Measurements from ENCODE around the gene ZFYVE28.

Gene ZFYVE28

DNA sequence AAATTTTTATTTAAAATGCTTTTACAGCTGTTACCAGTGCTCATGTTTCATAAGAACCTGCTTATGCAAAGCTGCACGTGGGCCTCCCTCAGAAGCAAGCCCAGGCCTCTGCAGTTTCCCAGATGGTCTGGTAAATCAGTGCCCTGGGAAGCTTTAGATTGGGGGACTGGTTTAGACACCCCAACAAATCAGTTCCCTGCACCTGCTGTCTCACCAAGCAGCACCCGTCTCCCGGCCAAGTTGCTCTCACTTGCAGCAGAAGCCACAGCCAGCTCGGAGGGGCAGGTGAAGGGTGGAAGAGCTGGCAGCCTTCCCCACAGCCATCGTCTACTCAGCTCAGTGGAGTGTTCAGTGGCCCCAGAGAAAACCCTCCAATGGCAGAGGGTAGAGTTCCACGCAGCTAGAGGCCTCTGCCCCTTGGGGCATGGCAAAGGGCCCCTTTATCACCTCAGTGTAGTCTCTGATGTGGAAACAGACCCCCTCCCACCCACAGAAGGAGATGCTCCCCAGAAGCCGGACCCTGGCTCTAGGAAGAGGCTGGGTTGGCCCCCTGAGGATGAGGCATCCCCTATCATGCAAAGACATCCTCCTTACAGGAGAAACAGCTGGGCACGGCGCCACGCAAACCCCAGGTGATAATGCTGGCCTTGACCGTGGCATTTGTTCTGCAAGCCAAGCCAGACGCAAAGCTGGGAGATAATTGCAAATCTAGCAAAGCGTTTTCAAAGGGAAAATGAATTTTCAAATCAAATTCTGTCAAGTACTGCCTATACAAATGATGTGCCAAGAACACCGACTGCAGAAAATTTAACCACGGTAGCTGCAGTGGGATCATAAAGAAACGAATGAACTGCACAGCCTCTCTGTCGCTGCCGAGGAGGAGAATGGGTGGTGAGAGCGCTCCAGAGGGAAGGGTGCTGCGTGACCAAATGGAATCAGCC, 51.9 kb downstream of the ZFYVE28 start:
- no peak for DNase-seq

DNA sequence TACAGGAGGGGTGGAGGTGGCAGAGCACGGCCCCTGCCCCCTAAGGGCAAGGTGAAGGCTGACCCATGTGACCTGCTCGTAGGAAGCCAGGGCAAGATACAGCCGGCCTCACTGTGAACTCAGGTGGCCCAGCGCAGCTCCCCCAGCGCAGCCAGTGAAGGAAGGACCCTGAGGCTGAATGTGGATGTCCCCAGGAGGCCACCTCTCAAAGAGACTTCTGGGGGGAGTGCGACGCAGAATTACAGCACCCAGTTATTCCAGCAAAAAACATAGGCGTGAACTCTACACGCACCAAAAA, 52.6 kb downstream of the ZFYVE28 start:
- no peak for DNase-seq

DNA sequence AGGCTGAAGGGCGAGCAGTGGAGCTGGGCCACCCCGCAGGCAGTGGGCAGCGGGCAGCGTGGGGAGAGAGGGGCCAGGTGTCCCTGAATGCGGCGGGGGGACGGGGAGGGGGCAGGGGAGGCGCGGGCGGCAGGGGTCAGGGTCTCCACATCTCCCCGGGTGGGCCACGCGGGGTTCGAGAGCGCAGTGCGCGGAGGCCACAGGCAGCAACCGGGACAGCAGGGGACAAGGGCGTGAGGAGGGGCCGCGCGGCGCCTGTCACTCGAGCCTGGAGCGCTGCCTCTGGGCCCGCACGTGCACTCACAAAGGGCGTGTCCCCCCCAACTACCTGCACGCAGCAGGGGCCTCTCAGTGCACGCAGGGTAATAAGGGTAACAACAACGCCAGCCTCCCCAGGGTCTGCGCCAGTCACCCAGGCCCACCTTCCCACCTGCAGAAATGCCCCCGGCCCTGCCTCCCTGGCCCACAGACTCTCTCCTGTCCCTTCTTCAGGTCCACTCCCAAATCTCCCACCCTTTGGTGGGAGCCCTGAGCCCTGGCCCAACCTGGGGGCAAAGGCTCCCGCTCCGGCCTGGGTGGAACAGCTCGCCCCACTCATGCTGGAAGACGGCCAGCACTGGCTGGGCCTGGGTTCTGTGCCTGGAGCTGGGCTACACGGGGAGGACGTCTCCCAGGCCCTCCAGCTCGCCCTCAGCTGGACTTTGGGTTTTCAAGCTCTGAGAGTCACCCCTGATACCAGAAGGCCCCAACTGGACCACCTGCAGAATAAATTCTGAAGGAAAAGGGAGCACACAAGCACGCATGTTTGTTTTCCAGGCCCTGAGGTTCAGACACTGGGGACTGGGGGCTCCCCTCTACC, 53.2 kb downstream of the ZFYVE28 start:
- DNase-seq: no peak

DNA sequence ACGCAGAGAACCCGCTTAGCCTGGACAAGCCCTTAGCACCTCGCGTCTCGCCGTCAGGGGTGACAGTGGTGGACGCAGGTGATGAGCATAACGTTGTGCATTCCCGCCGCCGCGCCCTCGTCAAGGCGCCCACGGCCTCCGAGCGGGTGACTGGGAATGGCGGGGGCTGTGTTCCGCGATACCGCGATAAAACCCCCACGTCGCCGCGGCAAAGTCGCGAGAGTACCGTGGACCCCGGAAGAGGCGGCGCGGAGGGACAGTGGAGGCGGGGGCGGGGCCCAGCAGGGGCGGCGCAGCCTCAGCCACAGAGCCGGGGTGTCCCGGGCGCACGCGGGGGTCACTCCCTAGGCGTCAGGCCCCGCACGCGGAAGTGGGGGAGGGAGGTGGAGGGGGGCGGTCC, 53.8 kb downstream of the ZFYVE28 start:
- DNase-seq: peak; percentile 54 to 61

DNA sequence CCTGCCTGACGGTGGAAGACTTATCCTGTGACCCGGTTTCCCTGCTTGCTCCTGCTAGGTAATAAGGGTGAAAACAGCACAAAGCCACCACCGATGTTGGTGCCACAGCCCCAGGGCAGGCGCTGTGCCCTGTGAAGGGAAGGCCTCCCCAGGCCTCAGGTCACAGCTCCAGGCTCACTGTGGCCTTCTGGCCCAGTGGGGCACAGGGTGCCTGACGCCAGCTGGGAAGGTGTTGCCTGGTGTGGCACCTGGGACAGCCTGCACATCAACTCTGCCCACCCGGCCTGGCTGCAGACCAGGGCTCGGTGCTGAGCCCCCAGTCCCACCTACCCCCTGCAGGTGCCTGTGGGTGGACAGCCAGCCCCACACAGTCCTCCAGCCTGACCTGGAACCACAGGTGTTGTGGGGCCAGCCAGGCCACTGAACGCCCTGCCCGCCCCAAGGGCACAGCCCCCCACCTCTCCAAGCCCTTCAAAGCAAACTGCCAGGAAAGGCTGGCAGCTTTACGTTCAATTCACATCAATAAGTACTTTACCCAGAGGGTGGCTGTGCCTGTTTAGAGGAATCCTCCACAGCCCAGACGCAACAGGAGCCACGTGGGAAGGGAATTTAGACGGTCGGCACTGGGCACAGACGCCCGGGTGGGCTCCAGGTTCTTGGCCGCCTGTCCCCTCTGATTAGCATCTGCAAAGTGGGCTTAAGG, 54.3 kb downstream of the ZFYVE28 start:
- DNase-seq: no peak

DNA sequence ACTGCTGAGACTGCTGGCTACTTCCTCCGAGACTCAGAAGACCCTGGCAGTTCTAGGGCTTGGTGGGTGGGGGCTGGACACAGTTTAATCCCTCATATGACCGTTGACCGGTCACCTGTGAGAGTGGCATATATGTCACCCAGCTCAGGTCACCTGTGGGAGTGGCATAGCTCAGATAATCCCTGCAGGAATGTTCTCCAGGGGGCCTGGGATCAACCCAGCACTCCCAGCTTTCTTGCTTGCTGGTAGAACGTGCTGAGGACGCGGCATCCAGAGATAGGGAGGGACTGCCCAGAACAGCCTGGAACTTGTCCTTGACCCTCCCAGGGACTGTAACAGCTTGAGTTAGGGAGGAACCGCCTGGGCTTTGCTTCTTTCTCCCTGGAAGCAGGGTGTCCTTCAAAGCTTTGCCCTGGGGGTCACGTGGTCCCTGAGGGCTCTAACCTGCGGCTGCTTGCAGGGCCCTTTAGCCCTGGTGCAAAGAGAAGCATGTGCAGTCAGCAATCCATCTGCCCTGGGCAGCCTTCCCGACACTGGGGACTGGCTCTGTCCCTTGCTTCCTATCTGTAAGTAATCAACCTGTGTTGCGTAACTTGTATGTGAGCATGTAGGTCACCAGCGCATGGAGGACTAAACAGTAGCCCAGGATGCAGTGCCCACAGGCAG, 55.3 kb downstream of the ZFYVE28 start:
- DNase-seq: no peak

DNA sequence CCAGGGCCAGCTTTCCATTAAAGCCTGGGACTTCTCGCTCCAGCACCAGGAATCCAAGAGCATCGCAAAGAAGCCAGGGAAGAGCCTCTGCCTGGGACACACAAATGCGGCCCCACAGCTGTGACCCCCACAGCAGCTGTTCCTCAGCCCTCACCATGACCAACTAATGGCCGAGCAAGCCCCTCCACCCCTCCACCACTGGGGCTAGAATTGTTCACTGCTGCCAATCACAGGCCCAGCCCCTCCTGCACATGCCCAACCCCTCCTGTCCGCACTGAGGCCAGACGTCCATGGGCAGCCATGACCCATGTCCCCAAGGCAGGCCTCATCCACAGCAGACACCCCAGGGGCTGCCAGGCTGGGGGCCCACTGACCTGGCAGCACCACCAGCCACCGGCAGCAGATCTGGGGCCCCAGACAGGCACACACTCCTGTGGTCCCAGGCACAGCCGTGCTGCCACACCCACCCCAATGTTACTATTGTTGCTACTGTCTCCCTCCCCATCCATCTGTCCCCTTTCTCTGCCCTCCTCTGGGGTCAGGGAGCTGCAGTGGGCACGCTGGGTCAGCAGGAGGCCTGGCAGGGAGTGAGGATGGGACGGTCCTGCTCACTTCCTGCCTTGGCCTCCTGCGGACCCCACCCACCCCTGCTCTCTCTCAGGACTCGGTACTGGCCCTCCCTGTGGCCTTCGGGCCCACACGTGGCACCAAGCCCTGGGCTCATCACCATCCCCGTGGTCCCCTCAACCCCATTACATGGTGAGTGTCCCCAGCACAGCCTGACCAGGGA, 56.0 kb downstream of the ZFYVE28 start:
- DNase-seq: no peak

DNA sequence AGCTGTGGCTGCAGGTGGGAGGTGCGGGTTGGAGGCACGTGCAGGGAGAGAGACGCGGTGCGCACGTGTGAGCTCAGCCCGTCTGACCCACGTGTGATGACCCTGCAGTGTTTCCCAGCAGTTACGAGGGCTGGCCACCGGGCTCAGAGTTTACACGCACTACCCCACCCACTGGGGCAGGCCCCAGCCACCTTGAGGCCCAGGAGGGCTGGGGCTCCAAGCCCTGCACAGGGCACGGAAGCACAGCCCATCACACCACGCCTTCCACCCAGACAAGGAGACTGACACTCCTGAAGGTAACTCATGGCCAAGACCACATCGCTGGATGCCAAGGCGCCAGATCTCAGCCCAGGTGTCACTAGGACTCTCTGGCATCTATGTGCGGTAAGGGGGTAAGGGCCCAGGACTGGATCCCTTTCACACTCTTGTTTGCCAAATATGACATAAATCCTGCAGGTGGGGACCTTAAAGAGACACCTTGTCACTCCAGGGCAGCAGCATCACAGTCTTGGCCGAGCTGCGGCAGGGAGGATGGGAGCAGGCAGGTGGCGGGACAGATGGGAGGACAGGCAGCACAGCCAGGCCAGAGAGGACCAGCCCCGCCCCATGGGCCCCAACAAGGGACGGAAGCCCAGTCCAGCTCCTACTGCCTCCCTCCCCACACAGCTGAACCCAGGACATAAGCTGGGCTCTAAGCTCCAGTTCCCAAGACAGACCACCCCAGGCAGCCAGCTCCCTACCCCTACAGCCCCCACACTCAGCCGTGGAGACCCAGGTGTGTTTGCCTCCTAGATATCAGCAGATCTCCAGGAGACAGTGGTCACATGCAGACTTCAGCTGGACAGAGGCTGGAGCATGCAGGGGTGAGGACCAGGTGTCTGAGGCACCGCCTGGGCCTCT, 56.8 kb downstream of the ZFYVE28 start:
- no peak for DNase-seq

DNA sequence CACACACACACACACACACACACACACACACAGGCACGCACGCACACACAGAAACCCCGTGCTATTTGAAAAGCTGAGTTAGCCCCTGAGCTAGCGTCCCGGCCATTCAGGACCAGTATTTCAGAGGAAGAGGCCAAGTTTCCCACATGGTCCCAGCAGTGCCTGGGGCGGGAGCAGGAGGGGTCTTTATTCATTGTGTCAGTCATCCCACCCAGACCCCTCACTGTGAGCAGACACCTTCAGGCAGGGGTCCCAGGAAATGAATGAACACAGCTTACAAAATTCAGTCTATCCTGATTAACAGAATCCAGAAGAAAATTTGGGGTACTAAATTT, 58.1 kb downstream of the ZFYVE28 start:
- no peak for DNase-seq

DNA sequence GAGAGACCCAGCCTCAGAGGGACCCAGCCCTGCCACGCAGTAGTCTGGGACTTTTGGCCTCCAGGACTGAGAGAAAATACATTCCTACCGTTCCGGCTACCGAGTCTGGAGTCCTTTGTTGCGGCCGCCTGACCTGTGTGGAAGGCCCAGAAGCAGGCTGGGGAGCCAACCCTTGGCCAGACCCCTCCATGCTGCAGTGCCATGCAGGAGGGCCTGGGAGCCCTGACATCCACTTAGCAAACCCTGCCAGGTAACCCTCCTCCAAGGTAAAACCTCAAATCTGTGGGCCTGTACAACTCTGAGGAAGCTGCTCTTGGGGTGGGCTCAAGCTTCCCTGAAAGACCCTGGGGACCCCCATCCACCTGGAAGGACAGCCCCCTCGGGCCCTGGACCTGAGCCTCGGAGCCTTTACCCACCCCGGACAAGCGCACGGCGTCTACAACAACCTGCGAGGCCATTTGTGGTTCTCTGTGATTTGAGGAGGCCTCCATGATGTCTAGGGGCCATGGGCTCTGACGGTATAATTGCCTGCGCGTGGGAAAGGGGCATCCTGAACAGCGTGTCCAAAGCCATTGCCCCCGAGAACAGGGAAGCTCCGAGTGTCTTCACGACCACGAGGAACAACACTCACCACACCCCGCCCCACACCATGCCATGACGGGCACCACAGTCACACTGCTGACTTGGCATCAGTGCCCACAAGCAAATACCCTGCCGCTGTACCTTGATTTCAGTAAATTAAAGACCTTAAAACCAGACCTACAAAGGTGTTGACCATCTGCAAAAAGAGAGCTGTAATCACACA, 58.7 kb downstream of the ZFYVE28 start:
- no peak for DNase-seq

DNA sequence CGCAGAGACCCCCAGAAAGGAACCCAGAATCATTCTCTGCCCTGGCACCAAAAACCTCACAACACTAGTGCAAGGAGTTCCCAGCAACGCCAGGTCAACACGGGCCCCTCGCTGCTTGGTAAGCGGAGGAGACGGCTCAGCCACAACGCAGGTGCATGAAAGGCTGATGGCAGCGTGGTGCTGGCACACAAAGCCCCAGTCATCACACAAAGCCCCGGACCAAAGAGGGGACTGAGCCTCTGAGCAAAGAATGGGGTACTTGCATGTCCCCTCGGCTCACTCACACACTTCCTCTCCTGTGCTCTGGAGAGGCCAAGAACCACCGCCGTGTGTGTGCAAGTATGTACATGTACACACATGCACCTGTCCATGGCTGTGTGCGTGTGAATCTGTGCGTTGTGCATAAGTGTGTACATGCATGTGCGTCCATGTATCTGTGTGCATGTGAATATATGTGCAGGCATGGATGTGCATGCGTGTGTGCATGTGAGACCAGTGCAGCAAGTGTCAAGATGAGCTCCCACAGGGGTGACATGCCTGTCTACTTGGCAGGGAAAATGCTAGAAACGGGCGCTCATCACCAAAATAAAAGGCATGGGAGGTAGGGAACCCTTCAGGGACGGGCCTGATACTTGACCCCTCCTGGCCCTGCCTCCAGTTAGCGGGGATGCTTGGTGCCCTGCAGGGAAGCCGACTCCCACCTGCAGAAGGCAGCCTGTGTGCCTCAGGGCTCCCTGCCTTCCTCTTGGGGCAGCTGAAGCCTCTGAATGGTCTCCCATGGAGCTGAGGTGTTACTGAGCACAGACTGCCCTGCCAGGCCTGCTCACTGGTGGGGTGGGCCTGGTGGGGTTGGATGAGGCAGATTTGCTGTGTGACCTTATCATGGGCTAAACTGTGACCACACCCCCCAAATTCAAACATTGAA, 60.4 kb downstream of the ZFYVE28 start:
- no peak for DNase-seq

DNA sequence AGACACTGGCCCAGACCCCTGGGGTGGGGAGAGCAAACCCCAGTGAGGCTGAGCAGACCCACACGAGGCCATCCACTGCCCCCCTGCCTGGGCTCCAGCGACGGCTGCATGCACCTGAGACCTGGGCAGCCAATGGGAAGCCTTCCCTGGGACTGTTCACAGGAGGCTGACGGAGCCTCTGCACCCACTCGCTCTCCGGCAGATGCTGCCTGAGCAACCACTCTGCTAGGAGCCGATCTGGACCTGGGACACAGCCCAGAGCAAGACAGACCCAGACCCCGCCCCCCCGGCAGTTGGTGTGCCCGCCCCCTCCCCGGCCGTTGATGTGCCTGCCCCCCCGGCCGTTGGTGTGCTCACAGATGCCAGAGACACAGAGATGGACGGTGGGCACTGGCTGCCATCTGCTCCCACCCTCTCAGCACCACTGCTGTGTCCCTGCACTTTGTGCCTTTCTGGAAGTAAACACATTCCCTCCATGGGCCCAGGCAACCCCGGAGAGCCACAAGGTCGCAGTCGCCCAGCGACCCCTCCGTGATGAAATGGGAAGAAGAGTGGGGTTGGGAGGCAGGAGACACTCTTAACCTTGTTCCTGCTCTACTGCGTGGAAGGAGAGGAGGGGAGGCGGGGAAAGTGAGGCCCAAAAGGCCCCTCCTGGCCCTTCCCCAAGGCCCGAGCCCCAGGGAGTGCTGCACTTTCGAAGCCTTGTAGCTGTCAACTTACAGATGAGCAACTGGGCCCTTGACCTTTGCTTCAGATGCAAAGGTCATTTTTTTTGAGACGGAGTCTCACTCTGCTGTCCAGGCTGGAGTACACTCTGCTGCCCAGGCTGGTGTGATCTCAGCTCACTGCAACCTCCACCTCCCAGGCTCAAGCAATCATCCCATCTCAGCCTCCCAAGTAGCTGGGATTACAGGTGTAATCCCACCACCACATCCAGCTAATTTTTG, 62.0 kb downstream of the ZFYVE28 start:
- DNase-seq: no peak

DNA sequence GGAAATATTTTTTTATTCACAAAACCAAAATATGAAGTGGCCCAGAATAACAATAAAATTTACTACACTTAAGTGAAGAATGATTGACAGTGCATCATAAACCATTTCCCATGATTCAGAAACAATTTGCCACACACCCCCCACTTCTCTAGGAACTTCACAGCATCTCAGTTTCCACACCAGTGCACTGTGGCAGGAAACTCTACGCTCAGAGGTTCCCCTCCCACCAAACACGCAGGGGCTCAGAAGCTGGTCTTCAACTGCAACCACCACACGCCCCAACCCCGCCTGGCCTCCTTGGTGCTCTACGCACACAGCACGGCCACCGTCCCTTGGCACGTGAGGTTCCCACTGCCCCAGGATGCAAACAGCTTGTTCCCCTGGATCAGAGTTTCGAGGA, 63.7 kb downstream of the ZFYVE28 start:
- DNase-seq: no peak

DNA sequence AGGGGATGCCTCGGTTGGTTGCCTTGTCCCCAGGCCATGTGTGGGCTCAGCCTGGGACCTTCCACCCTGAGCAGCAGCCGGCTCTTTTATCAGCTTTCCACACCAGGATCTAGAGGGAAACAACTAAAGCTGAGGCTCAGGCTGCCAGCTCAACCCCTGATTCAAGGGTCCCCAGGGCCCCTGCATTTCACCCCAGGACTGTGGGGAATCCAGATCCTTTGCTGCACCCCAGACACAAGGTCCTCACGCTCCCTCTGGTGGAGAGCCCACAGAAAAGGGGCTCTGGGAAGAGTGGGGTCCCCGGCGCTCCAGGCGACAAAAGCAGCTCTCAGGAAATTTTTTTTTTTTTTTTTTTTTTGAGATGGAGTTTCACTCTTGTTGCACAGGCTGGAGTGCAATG, 64.3 kb downstream of the ZFYVE28 start:
- DNase-seq: no peak

DNA sequence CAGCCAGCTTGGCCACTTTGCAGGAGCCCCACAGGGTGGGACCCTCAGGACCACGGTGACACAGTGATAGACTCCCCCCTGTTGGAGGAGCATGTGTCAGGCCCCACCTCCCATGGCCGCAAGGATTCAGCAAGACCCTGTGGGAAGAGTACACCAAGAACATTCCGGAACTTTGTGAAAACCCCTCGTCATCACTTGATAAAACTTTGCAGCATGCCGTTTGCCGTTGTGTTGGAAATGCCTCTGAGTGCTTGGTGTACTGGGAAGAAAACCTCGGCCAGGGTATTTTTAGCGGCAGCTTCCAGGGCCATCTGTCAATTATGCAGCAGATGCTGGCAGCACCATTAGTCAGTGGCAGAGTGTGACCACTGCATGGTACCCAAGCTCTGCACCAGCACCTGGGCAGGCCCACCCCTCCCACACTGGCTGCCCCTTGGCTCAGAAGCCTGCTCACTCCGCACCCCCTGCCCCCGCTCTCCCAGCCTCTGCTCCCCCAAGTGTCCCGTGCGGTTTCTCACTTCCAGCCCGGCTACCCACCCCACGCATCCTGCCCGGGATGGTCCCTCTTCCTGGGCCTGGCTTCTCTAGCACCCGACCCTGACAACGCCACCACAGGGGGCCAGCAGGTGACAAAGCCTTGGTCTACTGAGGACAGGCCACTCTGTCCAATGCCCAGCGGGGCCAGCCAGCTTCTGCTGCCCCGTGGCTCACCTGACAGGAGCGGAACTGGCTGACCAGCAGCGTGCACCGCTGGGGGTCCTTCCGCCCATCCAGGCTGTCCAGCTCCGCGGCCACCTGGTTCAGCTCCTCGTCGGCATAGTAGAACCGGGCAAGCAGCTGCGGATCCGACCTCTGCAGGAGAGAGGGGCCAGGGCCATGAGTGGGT, 65.0 kb downstream of the ZFYVE28 start:
- DNase-seq: no peak

DNA sequence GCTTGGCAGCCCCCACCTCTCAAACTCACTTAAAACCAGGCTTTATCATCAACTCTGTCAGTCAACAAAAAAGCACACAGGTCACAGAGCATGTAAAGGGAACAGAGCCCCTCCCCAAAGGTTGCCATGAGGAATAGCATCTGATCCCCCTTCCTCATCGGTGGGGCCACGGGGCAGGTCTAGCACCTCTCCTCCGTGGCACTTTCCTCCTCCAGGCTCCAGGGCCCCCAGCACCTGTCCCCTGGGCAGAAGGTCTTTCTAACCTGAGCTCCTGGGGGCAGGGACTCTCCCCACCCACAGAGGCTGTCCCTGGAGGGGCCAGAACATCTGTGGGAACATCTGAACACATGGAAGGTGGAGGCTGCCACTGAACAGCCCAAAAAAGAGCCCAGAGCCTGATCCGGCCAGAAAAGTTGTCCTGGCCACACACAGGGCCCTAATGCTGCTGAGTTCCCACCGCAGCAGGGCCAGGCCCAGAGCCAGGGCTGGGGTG, 65.7 kb downstream of the ZFYVE28 start:
- DNase-seq: no peak

DNA sequence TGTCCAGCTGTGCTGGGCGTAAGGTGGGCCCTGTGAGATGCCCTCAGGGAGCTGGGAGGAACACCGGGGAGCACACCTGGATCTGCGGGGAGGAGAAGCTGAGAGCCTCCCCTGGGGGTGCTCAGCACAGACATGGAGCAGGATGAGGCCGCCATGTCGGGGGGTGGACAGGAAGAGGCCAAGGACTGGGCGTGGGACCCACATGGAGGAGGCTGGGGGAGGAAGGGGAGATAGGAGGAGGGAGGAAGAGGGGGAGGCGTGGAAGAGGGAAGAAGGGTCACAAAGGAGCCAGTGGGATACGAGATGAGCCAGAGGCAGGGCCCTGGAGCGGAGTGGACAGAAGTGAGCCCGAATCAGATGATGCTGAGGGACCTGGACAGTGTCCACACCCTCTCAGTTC, 66.3 kb downstream of the ZFYVE28 start:
- no peak for DNase-seq
